WTC11 (cell line): ENCODE measurements around the gene HLA-F. TPM values are rescaled to one million over a fixed set of nuclear protein-coding genes. Genes with fewer than 3 reads are reported as not detected.

ENCODE experiments used
- ATAC-seq: fragments of 200-7000 bp; cut with Tn5 transposase; 2 replicates; pipeline ENCODE4 v1.10.0; 2021; ENCODE audit warnings: mild to moderate bottlenecking, moderate library complexity
- CTCF ChIA-PET: fragments of 300-600 bp; sonication (Branson Sonifier 250); formaldehyde crosslinking; loops from one replicate; lab custom pipeline; 2021; ENCODE audit warnings: antibody characterized with exemption; lab: Charles Lee
- POLR2A ChIA-PET: fragments of 350-600 bp; sonication (Branson Sonifier 250); formaldehyde crosslinking; loops from one replicate; lab custom pipeline; 2021; ENCODE audit warnings: antibody characterized with exemption; lab: Charles Lee
- DNase-seq: peaks from one replicate; pipeline ENCODE4 v3.0.0; 2021; ENCODE audit warnings: low spot score
- H3K27ac Mint-ChIP-seq: 2 replicates; pipeline ENCODE4 v1.8.0; 2021; ENCODE audit warnings: mixed read lengths
- H3K27me3 Mint-ChIP-seq: 2 replicates; pipeline ENCODE4 v1.8.0; 2021; ENCODE audit warnings: low read depth, mild to moderate bottlenecking, moderate library complexity, mixed read lengths
- H3K36me3 Mint-ChIP-seq: 2 replicates; pipeline ENCODE4 v1.8.0; 2021; ENCODE audit warnings: mixed read lengths
- H3K4me1 Mint-ChIP-seq: 2 replicates; pipeline ENCODE4 v1.8.0; 2022; ENCODE audit warnings: mixed read lengths
- H3K4me3 Mint-ChIP-seq: 2 replicates; pipeline ENCODE4 v1.8.0; 2021; ENCODE audit warnings: mild to moderate bottlenecking, moderate library complexity, mixed read lengths
- H3K9me3 Mint-ChIP-seq: 2 replicates; pipeline ENCODE4 v1.8.0; 2021; ENCODE audit warnings: mixed read lengths
- ATF1 ChIP-seq: sonication (generic); formaldehyde crosslinking; IDR thresholded peaks from 2 replicates; pipeline ENCODE4 v1.8.1; 2023; ENCODE audit warnings: mild to moderate bottlenecking, moderate library complexity, missing genetic modification reagents
- ATF6 ChIP-seq: sonication (generic); formaldehyde crosslinking; IDR thresholded peaks from 2 replicates; pipeline ENCODE4 v1.8.1; 2023; ENCODE audit warnings: mild to moderate bottlenecking, missing genetic modification reagents
- CREM ChIP-seq: sonication (generic); formaldehyde crosslinking; IDR thresholded peaks from 2 replicates; pipeline ENCODE4 v1.8.1; 2022; ENCODE audit warnings: mild to moderate bottlenecking, missing genetic modification reagents, moderate library complexity
- CTCF ChIP-seq: fragments of 200-600 bp; IDR thresholded peaks from 2 replicates; pipeline ENCODE4 v1.8.0; 2022; ENCODE audit warnings: antibody characterized with exemption
- E2F4 ChIP-seq: sonication (generic); formaldehyde crosslinking; IDR thresholded peaks from 2 replicates; pipeline ENCODE4 v1.8.1; 2022; ENCODE audit warnings: low read depth, mild to moderate bottlenecking, moderate library complexity, missing genetic modification reagents, borderline replicate concordance
- FOXP1 ChIP-seq: sonication (generic); formaldehyde crosslinking; IDR thresholded peaks from 2 replicates; pipeline ENCODE4 v1.8.0; 2022; ENCODE audit warnings: missing genetic modification reagents, mild to moderate bottlenecking, moderate library complexity, borderline replicate concordance
- GABPB1 ChIP-seq: sonication (generic); formaldehyde crosslinking; IDR thresholded peaks from 2 replicates; pipeline ENCODE4 v1.8.1; 2023; ENCODE audit warnings: mild to moderate bottlenecking, missing genetic modification reagents
- HMGXB4 ChIP-seq: sonication (generic); formaldehyde crosslinking; IDR thresholded peaks from 2 replicates; pipeline ENCODE4 v1.8.1; 2023; ENCODE audit warnings: mild to moderate bottlenecking, moderate library complexity, missing genetic modification reagents
- MAX ChIP-seq: sonication (generic); formaldehyde crosslinking; IDR thresholded peaks from 2 replicates; pipeline ENCODE4 v1.8.0; 2022; ENCODE audit warnings: mild to moderate bottlenecking, missing genetic modification reagents
- NR1H2 ChIP-seq: sonication (generic); formaldehyde crosslinking; IDR thresholded peaks from 2 replicates; pipeline ENCODE4 v1.9.0; 2021; ENCODE audit warnings: mild to moderate bottlenecking, moderate library complexity, missing genetic modification reagents
- NR2C2 ChIP-seq: sonication (generic); formaldehyde crosslinking; IDR thresholded peaks from 2 replicates; pipeline ENCODE4 v1.8.0; 2022; ENCODE audit warnings: mild to moderate bottlenecking, missing genetic modification reagents
- SMAD4 ChIP-seq: sonication (generic); formaldehyde crosslinking; IDR thresholded peaks from 2 replicates; pipeline ENCODE4 v1.8.0; 2022; ENCODE audit warnings: mild to moderate bottlenecking, missing genetic modification reagents
- TCF7 ChIP-seq: sonication (generic); formaldehyde crosslinking; IDR thresholded peaks from 2 replicates; pipeline ENCODE4 v1.8.0; 2022; ENCODE audit warnings: mild to moderate bottlenecking, low read depth, missing genetic modification reagents, moderate library complexity
- ZNF138 ChIP-seq: sonication (generic); formaldehyde crosslinking; conservative IDR thresholded peaks from 2 replicates; pipeline ENCODE4 v1.8.1; 2022; ENCODE audit warnings: mild to moderate bottlenecking, moderate library complexity, missing genetic modification reagents
- ZNF219 ChIP-seq: sonication (generic); formaldehyde crosslinking; IDR thresholded peaks from 2 replicates; pipeline ENCODE4 v1.8.0; 2023; ENCODE audit warnings: missing genetic modification reagents, mild to moderate bottlenecking, borderline replicate concordance
- ZNF317 ChIP-seq: sonication (generic); formaldehyde crosslinking; IDR thresholded peaks from 2 replicates; pipeline ENCODE4 v1.8.1; 2023; ENCODE audit warnings: low read depth, mild to moderate bottlenecking, moderate library complexity, missing genetic modification reagents, borderline replicate concordance
- ZNF416 ChIP-seq: fragments of 250-450 bp; sonication (Bioruptor Pico); IDR thresholded peaks from 2 replicates; pipeline ENCODE4 v1.9.0; 2021; ENCODE audit warnings: mild to moderate bottlenecking, inconsistent platforms
- ZNF423 ChIP-seq: fragments of 250-450 bp; sonication (Bioruptor Pico); IDR thresholded peaks from 2 replicates; pipeline ENCODE4 v2.1.2; 2022; ENCODE audit warnings: mild to moderate bottlenecking, moderate library complexity
- ZNF671 ChIP-seq: fragments of 250-450 bp; sonication (Bioruptor Pico); IDR thresholded peaks from 2 replicates; pipeline ENCODE4 v1.8.0; 2021; ENCODE audit warnings: mild to moderate bottlenecking
- total RNA-seq: library from RNA; stranded (reverse); gene quantifications from 3 replicates; pipeline ENCODE4 v1.2.3, GENCODE V29; 2021

Gene HLA-F
- total RNA-seq, 1 experiment from 2014 or later: 7.5 TPM

- TF ChIP-seq ZNF219 (CRISPR knock-in tag) (no peak), CREM (CRISPR knock-in tag) (no peak), ZNF423 (CRISPR knock-in tag) (no peak)
- TF ChIP-seq, all 79 proteins: peak for 0
These were observed 11.1 kb downstream of the HLA-F start (continued) for GRCh38 chr6:29734046-29735018.

- no peak for TF ChIP-seq MAX (CRISPR knock-in tag)
- no peak for TF ChIP-seq ATF6
- no peak for TF ChIP-seq ZNF416 (CRISPR knock-in tag)
- TF ChIP-seq FOXP1 (CRISPR knock-in tag): no peak
- no peak for TF ChIP-seq GABPB1 (CRISPR knock-in tag)
- no peak for TF ChIP-seq E2F4 (CRISPR knock-in tag)
- TF ChIP-seq HMGXB4 (CRISPR knock-in tag): no peak
- TF ChIP-seq NR1H2: no peak
- TF ChIP-seq TCF7 (CRISPR knock-in tag): no peak
- no peak for TF ChIP-seq ZNF317
- no peak for TF ChIP-seq ZNF671
- TF ChIP-seq NR2C2 (CRISPR knock-in tag): no peak
- DNase-seq: no peak
- Mint-ChIP-seq H3K4me3 (no peak overlapping the region), H3K27ac (no peak overlapping the region), H3K36me3 (no peaks in the 10 kb centered on the region), H3K4me1 (no peaks in the 10 kb centered on the region), H3K27me3 (peaks cover 20% of the 10 kb centered on the region), H3K9me3 (no peaks in the 10 kb centered on the region)
- ChIA-PET CTCF (interaction anchor here (1.2 to 1.3 kb wide), 2 partner anchors 87 to 89 kb away, joined by 3 to 4 read pairs; no protein-coding TSS in a partner anchor), POLR2A (no interaction called here)
- no peak for ATAC-seq
These were observed 13.3 kb downstream of the HLA-F start for GRCh38 chr6:29736563-29736962.

GRCh38 chr6:29737707-29738630, 14.7 kb downstream of the HLA-F start:
- Mint-ChIP-seq H3K4me1 (no peaks in the 10 kb centered on the region), H3K36me3 (no peaks in the 10 kb centered on the region), H3K27me3 (peaks cover 18% of the 10 kb centered on the region), H3K27ac (no peak overlapping the region), H3K9me3 (no peaks in the 10 kb centered on the region), H3K4me3 (no peak overlapping the region)
- 0 out of 2 replicates have a peak, but pooled peaks have one; percentile 30 for TF ChIP-seq ATF1 (CRISPR knock-in tag)
- TF ChIP-seq CTCF: peak; percentile 67
- no peak for TF ChIP-seq SMAD4 (CRISPR knock-in tag)
- no peak for TF ChIP-seq ZNF138
- peak; percentile 81 for DNase-seq
- ChIA-PET CTCF (interaction anchor here (0.6 to 2.0 kb wide), 37 partner anchors 9 to 365 kb away, joined by 3 to 69 read pairs (median 5); partner anchors contain the start of genes GABBR1 and HLA-G), POLR2A (interaction anchor here (0.7 kb wide), 1 partner anchor 71 kb away, joined by 3 read pairs; no protein-coding TSS in a partner anchor)
- ATAC-seq: peak; percentile 97
